ENCODE results near the gene SANBR. TPM values are rescaled to one million over a fixed set of nuclear protein-coding genes. Genes with fewer than 3 reads are reported as not detected.

The SANBR gene
- total and polyA plus RNA-seq, 2 of the 13 experiments (the other 11 are each of a cell fraction or from before 2014, with no cell fraction given), result 9.8 to 20.9 TPM

GRCh38 chr2:61017003-61017555 lies 48.6 kb upstream of the SANBR start (continued):
- TF ChIP-seq FOXK1 (CRISPR knock-in tag; IDR thresholded peaks at IDR 0.05; ENCODE audit: borderline replicate concordance, low read depth) (no peak), NCOA1 (CRISPR knock-in tag; IDR thresholded peaks at IDR 0.05) (no peak), RNF2 (conservative IDR thresholded peaks at IDR 0.05; ENCODE audit: low read depth) (no peak), ZNF891 (CRISPR knock-in tag; IDR thresholded peaks at IDR 0.05) (no peak; the same call in 1 of the 2 replicates), TCF12 (IDR thresholded peaks at IDR 0.05) (no peak), TCF12 (CRISPR knock-in tag; IDR thresholded peaks at IDR 0.05) (0 out of 2 replicates have a peak, but pooled peaks have one; percentile 32), U2AF2 (IDR thresholded peaks at IDR 0.05; ENCODE audit: low read depth, low read length) (no peak), ZFP82 (CRISPR knock-in tag; IDR thresholded peaks at IDR 0.05; ENCODE audit: borderline replicate concordance) (no peak), JUNB (CRISPR knock-in tag; IDR thresholded peaks at IDR 0.05; ENCODE audit: borderline replicate concordance) (0 out of 2 replicates have a peak, but pooled peaks have one; percentile 68), GTF2F1 (IDR thresholded peaks at IDR 0.05; ENCODE audit: low read length) (no peak), RBFOX2 (IDR thresholded peaks at IDR 0.05; ENCODE audit: low read depth, low read length) (no peak), FOXJ3 (CRISPR knock-in tag; IDR thresholded peaks at IDR 0.05; ENCODE audit: borderline replicate concordance) (0 out of 2 replicates have a peak, but pooled peaks have one; percentile 36), ZNF850 (CRISPR knock-in tag; conservative IDR thresholded peaks at IDR 0.05) (0 out of 2 replicates have a peak, but pooled peaks have one; percentile 31), MYNN (CRISPR knock-in tag; IDR thresholded peaks at IDR 0.05; ENCODE audit: low read depth) (peak; percentile 50; the same call in 1 of the 2 replicates), GRHL1 (CRISPR knock-in tag; conservative IDR thresholded peaks at IDR 0.05) (no peak), ZKSCAN1 (IDR thresholded peaks at IDR 0.05; ENCODE audit: low read length) (no peak; the same call in none of the 2 replicates), KDM1A (CRISPR knock-in tag; IDR thresholded peaks at IDR 0.05) (peak; percentile 20; the same call in 1 of the 2 replicates), SRSF1 (optimal IDR thresholded peaks at IDR 0.05; ENCODE audit: low read depth, low read length) (no peak), WIZ (CRISPR knock-in tag; IDR thresholded peaks at IDR 0.05) (no peak)
- TF ChIP-seq, protein P1, sequence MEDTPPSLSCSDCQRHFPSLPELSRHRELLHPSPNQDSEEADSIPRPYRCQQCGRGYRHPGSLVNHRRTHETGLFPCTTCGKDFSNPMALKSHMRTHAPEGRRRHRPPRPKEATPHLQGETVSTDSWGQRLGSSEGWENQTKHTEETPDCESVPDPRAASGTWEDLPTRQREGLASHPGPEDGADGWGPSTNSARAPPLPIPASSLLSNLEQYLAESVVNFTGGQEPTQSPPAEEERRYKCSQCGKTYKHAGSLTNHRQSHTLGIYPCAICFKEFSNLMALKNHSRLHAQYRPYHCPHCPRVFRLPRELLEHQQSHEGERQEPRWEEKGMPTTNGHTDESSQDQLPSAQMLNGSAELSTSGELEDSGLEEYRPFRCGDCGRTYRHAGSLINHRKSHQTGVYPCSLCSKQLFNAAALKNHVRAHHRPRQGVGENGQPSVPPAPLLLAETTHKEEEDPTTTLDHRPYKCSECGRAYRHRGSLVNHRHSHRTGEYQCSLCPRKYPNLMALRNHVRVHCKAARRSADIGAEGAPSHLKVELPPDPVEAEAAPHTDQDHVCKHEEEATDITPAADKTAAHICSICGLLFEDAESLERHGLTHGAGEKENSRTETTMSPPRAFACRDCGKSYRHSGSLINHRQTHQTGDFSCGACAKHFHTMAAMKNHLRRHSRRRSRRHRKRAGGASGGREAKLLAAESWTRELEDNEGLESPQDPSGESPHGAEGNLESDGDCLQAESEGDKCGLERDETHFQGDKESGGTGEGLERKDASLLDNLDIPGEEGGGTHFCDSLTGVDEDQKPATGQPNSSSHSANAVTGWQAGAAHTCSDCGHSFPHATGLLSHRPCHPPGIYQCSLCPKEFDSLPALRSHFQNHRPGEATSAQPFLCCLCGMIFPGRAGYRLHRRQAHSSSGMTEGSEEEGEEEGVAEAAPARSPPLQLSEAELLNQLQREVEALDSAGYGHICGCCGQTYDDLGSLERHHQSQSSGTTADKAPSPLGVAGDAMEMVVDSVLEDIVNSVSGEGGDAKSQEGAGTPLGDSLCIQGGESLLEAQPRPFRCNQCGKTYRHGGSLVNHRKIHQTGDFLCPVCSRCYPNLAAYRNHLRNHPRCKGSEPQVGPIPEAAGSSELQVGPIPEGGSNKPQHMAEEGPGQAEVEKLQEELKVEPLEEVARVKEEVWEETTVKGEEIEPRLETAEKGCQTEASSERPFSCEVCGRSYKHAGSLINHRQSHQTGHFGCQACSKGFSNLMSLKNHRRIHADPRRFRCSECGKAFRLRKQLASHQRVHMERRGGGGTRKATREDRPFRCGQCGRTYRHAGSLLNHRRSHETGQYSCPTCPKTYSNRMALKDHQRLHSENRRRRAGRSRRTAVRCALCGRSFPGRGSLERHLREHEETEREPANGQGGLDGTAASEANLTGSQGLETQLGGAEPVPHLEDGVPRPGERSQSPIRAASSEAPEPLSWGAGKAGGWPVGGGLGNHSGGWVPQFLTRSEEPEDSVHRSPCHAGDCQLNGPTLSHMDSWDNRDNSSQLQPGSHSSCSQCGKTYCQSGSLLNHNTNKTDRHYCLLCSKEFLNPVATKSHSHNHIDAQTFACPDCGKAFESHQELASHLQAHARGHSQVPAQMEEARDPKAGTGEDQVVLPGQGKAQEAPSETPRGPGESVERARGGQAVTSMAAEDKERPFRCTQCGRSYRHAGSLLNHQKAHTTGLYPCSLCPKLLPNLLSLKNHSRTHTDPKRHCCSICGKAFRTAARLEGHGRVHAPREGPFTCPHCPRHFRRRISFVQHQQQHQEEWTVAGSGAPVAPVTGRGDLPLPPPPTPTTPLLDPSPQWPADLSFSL (CRISPR knock-in tag; IDR thresholded peaks at IDR 0.05), result no peak; the same call in 1 of the 2 replicates
